NCI-H187 (cell line): ENCODE measurements around the gene MON2.
"Not testable (repeated sequence)": the region's sequence is repeated elsewhere in the genome, so short reads cannot be mapped to it uniquely, and the experiment has no call there.

Experiments used
- DNase-seq, 2 experiments: peaks; one replicate each; lab custom pipeline; 2025; lab: John Stamatoyannopoulos, UW

MON2 gene

GRCh38 chr12:62481843-62482540 lies 15.4 kb downstream of the MON2 start:
- no peak for DNase-seq

GRCh38 chr12:62482769-62483168 lies 16.1 kb downstream of the MON2 start:
- DNase-seq: no peak

GRCh38 chr12:62484233-62484632 lies 17.6 kb downstream of the MON2 start:
- DNase-seq: no peak

GRCh38 chr12:62505786-62506185 lies 39.2 kb downstream of the MON2 start:
- DNase-seq: no peak

- DNase-seq: no peak
Observed at GRCh38 chr12:62512901-62513300, 46.3 kb downstream of the MON2 start.

- not testable (repeated sequence) for DNase-seq
Observed at GRCh38 chr12:62514080-62514479, 47.5 kb downstream of the MON2 start.

GRCh38 chr12:62516927-62517326 lies 50.3 kb downstream of the MON2 start:
- DNase-seq: no peak

- no peak for DNase-seq
Observed at GRCh38 chr12:62517887-62518286, 51.3 kb downstream of the MON2 start.

GRCh38 chr12:62519043-62519442 lies 52.4 kb downstream of the MON2 start:
- no peak for DNase-seq

- no peak for DNase-seq
Observed at GRCh38 chr12:62520361-62520760, 53.7 kb downstream of the MON2 start.

GRCh38 chr12:62522984-62523383 lies 56.4 kb downstream of the MON2 start:
- DNase-seq: no peak

GRCh38 chr12:62523619-62524018 lies 57.0 kb downstream of the MON2 start:
- DNase-seq: no peak

- DNase-seq: no peak
Observed at GRCh38 chr12:62525271-62525670, 58.6 kb downstream of the MON2 start.

- DNase-seq: no peak
Observed at GRCh38 chr12:62530596-62530995, 64.0 kb downstream of the MON2 start.

GRCh38 chr12:62532333-62532732 lies 65.7 kb downstream of the MON2 start:
- no peak for DNase-seq

- DNase-seq: no peak
Observed at GRCh38 chr12:62533087-62533754, 66.6 kb downstream of the MON2 start.

GRCh38 chr12:62533755-62534107 lies 67.1 kb downstream of the MON2 start:
- DNase-seq: no peak

GRCh38 chr12:62536546-62536945 lies 69.9 kb downstream of the MON2 start:
- DNase-seq: no peak

- DNase-seq: no peak
Observed at GRCh38 chr12:62537551-62537950, 70.9 kb downstream of the MON2 start.

GRCh38 chr12:62540354-62540753 lies 73.7 kb downstream of the MON2 start:
- no peak for DNase-seq

- DNase-seq: no peak
Observed at GRCh38 chr12:62542814-62543213, 76.2 kb downstream of the MON2 start.

GRCh38 chr12:62543324-62543723 lies 76.7 kb downstream of the MON2 start:
- DNase-seq: no peak

GRCh38 chr12:62543741-62544140 lies 77.1 kb downstream of the MON2 start:
- DNase-seq: no peak
